Astrocyte of the cerebellum (primary cell): Measurements from ENCODE around the gene NOBOX.

Experiments used
- DNase-seq: peaks from one replicate; pipeline ENCODE4 v3.0.0-alpha.2; 2011; ENCODE audit warnings: low read depth
- H3K4me3 ChIP-seq: 2 replicates; pipeline ENCODE4 v1.5.1; 2011; ENCODE audit warnings: mild to moderate bottlenecking, low read depth, low read length, moderate library complexity
- in situ Hi-C: cut with HindIII; loops from 2 replicates; pipeline ENCODE4 v1.10.0; 2017; ENCODE audit warnings: low sequenced_read_pairs
- TF ChIP-seq, protein P1 (sequence below): IDR thresholded peaks from 2 replicates; pipeline ENCODE4 v1.5.1; 2012; ENCODE audit warnings: low read length, low read depth, moderate library complexity, mild to moderate bottlenecking; ENCODE audit errors: missing control alignments

Gene NOBOX

DNA sequence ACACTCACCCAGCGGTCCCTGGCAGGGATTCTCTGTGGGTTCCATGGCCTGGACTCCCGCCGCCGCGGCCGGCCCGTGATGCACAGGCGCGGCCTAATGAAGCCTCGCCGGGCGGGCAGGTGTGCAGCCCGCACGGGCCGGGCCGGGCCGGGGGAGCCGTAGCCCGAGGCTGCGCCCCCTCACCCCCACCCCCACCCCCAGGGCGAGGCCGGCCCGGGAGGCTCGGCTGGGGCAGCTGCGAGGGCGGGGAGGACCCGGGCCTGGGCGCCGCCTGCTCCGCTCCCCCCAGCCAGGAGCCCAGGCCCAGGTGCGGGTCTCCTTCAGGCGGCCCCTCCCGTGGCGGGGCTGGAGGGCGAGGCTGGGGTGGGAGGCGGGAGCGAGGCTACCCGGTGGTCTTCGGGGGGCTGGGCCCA, at the start of gene NOBOX:
NOBOX (minus strand) TSS at position 45 of the 413 bp plus-strand sequence.
- in situ Hi-C loops: no loop called here
- no peak for DNase-seq
- TF ChIP-seq, protein P1, sequence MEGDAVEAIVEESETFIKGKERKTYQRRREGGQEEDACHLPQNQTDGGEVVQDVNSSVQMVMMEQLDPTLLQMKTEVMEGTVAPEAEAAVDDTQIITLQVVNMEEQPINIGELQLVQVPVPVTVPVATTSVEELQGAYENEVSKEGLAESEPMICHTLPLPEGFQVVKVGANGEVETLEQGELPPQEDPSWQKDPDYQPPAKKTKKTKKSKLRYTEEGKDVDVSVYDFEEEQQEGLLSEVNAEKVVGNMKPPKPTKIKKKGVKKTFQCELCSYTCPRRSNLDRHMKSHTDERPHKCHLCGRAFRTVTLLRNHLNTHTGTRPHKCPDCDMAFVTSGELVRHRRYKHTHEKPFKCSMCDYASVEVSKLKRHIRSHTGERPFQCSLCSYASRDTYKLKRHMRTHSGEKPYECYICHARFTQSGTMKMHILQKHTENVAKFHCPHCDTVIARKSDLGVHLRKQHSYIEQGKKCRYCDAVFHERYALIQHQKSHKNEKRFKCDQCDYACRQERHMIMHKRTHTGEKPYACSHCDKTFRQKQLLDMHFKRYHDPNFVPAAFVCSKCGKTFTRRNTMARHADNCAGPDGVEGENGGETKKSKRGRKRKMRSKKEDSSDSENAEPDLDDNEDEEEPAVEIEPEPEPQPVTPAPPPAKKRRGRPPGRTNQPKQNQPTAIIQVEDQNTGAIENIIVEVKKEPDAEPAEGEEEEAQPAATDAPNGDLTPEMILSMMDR: no peak
- no peak within 1 kb of the TSS for H3K4me3 ChIP-seq

GRCh38 chr7:144452064-144452463, 48.6 kb upstream of the NOBOX start:
- H3K4me3 ChIP-seq: no peak overlapping the region
- TF ChIP-seq, protein P1: no peak
- in situ Hi-C loops: no loop called here
- no peak for DNase-seq

GRCh38 chr7:144445590-144445989, 42.1 kb upstream of the NOBOX start:
- DNase-seq: no peak
- TF ChIP-seq, protein P1: no peak
- in situ Hi-C loops: no loop called here
- no peak overlapping the region for H3K4me3 ChIP-seq

- in situ Hi-C loops: no loop called here
- no peak for DNase-seq
- TF ChIP-seq, protein P1: no peak
- H3K4me3 ChIP-seq: no peak overlapping the region
Measured at GRCh38 chr7:144439717-144440205, 36.3 kb upstream of the NOBOX start.

GRCh38 chr7:144438759-144439158, 35.3 kb upstream of the NOBOX start:
- no peak for DNase-seq
- TF ChIP-seq, protein P1: no peak
- in situ Hi-C loops: no loop called here
- H3K4me3 ChIP-seq: no peak overlapping the region

DNA sequence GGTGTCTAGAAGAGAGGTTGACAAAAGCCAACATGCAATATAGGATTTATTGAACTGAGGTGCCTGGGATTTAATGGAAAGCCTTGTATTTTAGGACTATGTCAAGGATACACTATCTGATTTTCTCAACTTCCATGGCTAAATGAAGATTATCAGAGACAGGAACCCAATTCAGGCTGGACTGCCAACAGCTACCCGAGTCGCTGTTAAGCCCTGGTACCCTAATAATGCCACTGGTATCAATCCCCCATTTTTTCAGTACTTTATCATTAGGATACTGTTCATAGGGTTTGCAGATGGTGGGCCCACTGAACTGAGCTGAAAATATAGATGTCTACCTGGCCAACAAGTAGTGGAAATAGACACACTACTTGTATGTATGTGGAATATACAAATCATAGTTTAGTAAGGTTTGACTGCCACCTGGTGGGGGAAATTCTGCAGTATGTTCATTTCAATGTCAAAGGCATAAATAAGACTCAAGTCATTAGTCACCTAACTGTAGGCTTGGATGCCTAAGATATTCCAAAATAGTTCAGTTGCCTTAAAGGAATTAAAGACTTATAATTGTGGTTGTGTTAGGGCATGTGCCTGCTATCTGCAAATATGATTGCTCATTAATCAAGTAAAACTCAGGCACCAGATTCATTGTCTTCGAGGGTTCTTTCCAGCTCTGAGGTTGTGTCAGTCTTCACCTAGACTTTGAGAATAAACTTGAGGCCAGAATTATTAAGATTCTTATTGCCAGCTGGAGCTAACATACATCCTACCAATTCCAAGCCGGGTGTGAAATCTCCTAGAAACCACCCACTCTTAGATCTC, 34.1 kb upstream of the NOBOX start:
- in situ Hi-C loops: no loop called here
- peak; percentile 51 for DNase-seq
- no peak overlapping the region for H3K4me3 ChIP-seq
- TF ChIP-seq, protein P1: peak; percentile 58
